ENCODE data around the gene AP1M1.
A peak's percentile ranks its signal among the peaks of the same experiment; 100 is the strongest.

AP1M1 gene

GRCh38 chr19:16232127-16232526 lies 34.4 kb downstream of the AP1M1 start:
- no peak for DNase-seq (ENCODE audit: low read depth in 3 of 3)

- no peak for DNase-seq (ENCODE audit: low read depth in 3 of 3)
These were observed 34.9 kb downstream of the AP1M1 start for GRCh38 chr19:16232568-16232967.

GRCh38 chr19:16233081-16233776 lies 35.5 kb downstream of the AP1M1 start:
- no peak for DNase-seq (ENCODE audit: low read depth in 3 of 3)

GRCh38 chr19:16233836-16234551 lies 36.3 kb downstream of the AP1M1 start:
- DNase-seq (ENCODE audit: low read depth in 3 of 3), result no peak

- no peak for DNase-seq (ENCODE audit: low read depth in 3 of 3)
These were observed 37.1 kb downstream of the AP1M1 start for GRCh38 chr19:16234552-16235445.

GRCh38 chr19:16235811-16236652 lies 38.3 kb downstream of the AP1M1 start:
- DNase-seq (ENCODE audit: low read depth in 3 of 3), result no peak

GRCh38 chr19:16244091-16244490 lies 46.4 kb downstream of the AP1M1 start:
- no peak for DNase-seq (ENCODE audit: low read depth in 3 of 3)

- DNase-seq (ENCODE audit: low read depth in 3 of 3), result peak; percentile 64 to 86 (median 78)
These were observed 49.9 kb downstream of the AP1M1 start for GRCh38 chr19:16247353-16248182.

GRCh38 chr19:16248380-16249023 lies 50.8 kb downstream of the AP1M1 start:
- DNase-seq (ENCODE audit: low read depth in 3 of 3), result no peak

GRCh38 chr19:16249826-16250404 lies 52.2 kb downstream of the AP1M1 start:
- DNase-seq (ENCODE audit: low read depth in 3 of 3), result no peak

- no peak for DNase-seq (ENCODE audit: low read depth in 3 of 3)
These were observed 54.9 kb downstream of the AP1M1 start for GRCh38 chr19:16252459-16253205.

GRCh38 chr19:16254851-16255408 lies 57.2 kb downstream of the AP1M1 start:
- no peak for DNase-seq (ENCODE audit: low read depth in 3 of 3)

GRCh38 chr19:16257509-16258002 lies 59.8 kb downstream of the AP1M1 start:
- no peak for DNase-seq (ENCODE audit: low read depth in 3 of 3)

- no peak for DNase-seq (ENCODE audit: low read depth in 3 of 3)
These were observed 60.8 kb downstream of the AP1M1 start for GRCh38 chr19:16258440-16258903.

- DNase-seq (ENCODE audit: low read depth in 3 of 3), result no peak
These were observed 61.9 kb downstream of the AP1M1 start for GRCh38 chr19:16259385-16260159.

GRCh38 chr19:16260160-16260811 lies 62.6 kb downstream of the AP1M1 start:
- DNase-seq (ENCODE audit: low read depth in 3 of 3), result no peak

GRCh38 chr19:16260812-16261161 lies 63.1 kb downstream of the AP1M1 start:
- no peak for DNase-seq (ENCODE audit: low read depth in 3 of 3)

Data from stimulated activated CD4-positive, alpha-beta T cell treated with anti-CD3 and anti-CD28 coated beads, TNF-alpha, amount 100 ng/mL, for 4 hours (primary cell).